Measurements from ENCODE around the gene PIAS2.

DNA sequence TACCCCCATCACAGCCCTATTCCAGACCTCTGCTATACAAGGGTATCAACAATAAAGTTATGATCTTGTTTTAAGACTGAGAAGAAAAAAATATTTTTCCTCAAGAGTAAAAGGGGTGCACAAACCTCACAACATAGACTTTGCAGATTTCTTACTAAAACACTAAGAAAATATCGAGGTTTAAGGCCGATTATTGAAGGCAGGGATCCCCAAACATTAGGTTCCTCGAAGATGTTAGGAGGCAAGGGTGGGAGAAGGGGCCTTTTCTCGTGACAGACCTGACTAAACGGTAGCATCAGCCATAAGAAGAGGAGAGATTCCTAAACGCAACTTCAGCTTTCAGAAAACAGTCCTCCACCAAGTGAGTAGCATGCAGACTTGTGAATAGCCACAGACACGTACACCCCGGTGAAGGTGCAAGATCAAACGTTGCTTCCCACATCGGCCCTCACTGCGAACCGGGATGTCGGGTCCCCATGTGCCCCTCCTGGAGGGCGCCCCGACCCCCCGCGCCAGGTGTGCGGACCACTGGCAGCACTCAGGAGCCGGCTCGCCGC lies 678 bp downstream of the PIAS2 start:
- TF ChIP-seq, protein P1, sequence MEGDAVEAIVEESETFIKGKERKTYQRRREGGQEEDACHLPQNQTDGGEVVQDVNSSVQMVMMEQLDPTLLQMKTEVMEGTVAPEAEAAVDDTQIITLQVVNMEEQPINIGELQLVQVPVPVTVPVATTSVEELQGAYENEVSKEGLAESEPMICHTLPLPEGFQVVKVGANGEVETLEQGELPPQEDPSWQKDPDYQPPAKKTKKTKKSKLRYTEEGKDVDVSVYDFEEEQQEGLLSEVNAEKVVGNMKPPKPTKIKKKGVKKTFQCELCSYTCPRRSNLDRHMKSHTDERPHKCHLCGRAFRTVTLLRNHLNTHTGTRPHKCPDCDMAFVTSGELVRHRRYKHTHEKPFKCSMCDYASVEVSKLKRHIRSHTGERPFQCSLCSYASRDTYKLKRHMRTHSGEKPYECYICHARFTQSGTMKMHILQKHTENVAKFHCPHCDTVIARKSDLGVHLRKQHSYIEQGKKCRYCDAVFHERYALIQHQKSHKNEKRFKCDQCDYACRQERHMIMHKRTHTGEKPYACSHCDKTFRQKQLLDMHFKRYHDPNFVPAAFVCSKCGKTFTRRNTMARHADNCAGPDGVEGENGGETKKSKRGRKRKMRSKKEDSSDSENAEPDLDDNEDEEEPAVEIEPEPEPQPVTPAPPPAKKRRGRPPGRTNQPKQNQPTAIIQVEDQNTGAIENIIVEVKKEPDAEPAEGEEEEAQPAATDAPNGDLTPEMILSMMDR (IDR thresholded peaks at IDR 0.05): no peak
- no peak for TF ChIP-seq POLR2A (IDR thresholded peaks at IDR 0.05)
